ENCODE data around the gene CASQ2.
A peak's percentile ranks its signal among the peaks of the same experiment; 100 is the strongest.
"Not testable (repeated sequence)": the region's sequence is repeated elsewhere in the genome, so short reads cannot be mapped to it uniquely, and the experiment has no call there.

CASQ2 gene

GRCh38 chr1:115768549-115768948 lies at the start of gene CASQ2:
CASQ2 (minus strand) TSS chr1:115768714; CDS start chr1:115768541, 173 bp downstream.
- DNase-seq: no peak

DNA sequence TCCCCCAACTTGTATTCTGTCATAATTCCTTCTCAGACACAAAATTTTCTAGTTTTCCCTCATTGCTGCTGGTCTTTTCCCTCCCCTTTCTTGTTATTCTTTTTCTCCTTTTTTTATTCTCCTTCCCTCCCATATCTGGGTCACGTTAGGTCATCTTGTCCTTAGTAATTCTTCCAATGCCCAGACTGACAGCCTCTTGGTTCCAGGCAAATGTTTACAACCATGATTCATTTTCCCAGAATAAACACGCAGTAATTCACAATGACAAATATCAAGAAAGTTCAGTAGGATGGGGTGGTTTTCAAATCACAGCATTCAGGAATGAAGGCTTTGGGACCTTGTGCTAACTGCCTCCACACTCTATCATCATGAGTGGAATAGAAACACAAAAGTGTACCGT lies 47.2 kb upstream of the CASQ2 start:
- DNase-seq: no peak

DNA sequence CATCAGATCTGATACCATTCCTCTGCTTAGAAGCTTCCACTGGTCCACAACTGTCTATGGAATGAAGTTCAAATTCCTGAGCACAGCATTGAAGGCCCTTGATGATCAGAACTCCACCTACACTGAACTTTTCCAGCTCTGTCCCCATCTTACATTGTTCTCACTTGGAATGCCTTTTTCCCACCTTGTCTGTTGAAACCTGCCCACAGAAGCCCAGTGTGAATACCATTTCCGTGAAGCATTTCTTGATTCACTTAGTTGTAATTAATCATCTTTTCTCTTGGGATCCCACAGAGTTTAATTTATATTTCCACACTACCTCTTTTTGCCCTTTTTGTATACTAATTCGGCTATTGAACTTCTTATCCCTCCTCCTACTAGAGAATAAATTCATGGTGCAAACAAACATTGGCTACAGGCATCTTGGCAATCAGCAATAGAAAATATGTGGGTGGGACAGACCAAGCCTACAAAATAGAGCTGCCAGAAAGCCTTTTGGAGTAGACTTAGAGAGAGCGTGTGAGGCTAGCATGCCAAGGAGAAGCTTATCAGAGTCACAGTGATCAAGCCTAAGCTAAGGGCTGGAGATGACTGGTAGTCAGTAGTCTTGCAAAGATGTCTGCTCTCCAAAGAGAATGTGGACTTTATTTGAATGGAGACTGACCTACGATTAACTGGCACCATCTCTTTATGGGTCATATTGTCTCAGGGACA lies 46.3 kb upstream of the CASQ2 start:
- DNase-seq: no peak

- DNase-seq: no peak
Measured at GRCh38 chr1:115813727-115814126, 45.2 kb upstream of the CASQ2 start.

DNA sequence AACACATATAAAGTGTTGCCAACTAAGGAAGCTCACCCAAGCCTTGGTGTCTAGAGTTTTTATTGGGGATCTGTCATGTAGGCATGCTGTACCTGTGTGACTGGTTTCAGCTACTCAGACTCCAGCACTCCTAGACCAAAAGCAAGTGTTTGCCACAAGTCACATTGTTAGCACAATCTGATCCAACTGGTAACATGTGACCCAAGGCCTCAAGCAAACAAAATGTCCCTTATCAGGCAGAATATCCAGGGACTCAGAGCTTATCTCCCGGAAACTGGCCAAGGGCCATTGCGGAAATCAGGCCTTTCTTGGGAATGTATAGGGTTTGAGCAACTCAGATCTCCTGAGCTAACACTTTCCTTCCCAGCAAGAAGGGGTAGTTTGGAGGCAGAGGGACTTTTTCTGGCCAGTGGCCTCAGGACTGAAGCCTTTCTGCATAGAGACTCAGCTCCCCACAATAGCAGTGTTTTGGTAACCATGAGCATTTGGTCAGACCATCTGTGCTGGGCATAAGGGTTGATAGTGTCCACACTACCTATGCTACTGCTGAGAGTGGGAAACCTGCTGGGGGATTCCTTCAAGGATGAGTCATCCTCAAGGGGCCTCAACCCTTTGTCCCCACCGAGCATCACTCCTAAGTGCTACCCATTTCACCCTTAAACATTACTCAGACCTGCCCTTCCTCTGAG lies 42.8 kb upstream of the CASQ2 start:
- no peak for DNase-seq

- DNase-seq: no peak
Measured at GRCh38 chr1:115810609-115811008, 42.1 kb upstream of the CASQ2 start.

GRCh38 chr1:115809847-115810246 lies 41.3 kb upstream of the CASQ2 start:
- DNase-seq: no peak

GRCh38 chr1:115809076-115809475 lies 40.6 kb upstream of the CASQ2 start:
- no peak for DNase-seq

DNA sequence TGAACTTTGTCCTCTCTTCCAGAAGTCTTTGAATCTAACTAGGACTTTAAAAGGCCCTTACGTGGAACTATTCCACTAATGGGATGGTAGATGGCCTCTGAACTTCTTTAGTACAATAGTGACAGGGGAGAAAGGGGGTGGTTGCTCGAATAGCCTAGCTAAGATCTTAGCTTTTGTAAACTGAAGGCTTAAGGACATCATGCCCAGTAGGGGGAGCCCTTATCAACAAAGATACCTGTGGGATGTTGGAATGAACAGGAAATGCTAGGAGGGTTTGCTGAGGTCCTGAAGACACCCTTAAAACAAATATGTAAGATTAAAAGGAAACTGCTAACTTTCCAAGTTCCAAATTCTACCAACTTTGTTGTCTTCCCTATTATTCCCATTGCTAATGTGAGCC lies 39.2 kb upstream of the CASQ2 start:
- DNase-seq: peak; percentile 46

DNA sequence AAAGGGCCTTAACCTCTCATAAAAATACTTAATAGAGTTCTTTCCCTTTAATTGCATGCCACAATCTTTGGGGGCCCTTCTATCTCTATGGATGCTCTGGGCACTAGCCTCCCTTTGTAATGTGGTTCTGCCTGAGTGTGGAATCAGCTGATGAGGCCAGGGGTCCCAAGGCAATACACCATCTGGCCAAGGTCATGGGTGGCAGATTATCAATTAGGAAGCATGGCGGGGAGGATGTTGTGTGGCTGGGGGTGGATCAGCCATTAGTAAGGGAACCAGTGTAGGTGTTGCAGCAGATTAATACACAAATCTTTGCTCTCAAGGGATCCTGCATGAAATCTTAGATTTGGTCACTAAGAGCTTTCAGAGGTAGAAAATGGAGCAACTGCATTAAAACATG lies 37.1 kb upstream of the CASQ2 start:
- DNase-seq: no peak

DNA sequence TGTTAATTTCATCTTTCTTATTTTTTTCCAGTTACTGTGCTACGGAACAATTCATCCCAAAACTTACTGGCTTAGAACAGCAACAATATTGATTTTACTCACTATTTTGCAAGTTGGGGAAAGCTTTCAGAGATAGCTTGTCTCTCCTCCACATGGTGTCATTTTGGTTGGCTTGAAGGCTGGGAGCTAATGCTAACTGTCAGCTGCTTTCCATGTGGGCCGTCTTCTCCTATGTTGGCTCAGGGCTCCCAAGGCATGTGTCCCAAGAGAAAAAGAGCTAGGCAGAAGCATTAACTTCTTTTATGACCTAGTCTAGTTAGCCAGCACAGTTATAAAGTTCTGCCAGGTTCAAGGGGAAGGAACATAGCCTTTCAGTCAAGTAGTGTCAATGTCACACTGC lies 33.9 kb upstream of the CASQ2 start:
- DNase-seq: no peak

DNA sequence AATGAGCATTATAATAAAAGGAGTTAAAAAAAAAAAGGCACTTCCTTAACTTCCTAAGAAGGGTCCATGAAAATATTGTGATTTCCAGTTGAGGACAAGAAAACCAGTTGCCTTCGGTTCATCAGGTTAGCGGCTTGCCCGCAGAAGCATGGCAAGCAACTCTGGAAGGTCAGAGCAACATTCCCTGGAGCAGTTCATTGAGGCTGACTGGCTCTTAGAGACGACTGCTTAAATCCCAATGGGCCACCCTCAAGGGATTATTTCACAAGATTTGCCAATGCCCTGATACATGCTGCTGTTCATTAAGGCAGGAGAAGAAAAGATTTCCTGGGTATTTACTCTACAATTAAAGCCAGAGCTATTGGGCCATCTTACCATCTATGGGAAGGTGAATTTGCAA lies 29.0 kb upstream of the CASQ2 start:
- no peak for DNase-seq

- DNase-seq: no peak
Measured at GRCh38 chr1:115796897-115797296, 28.4 kb upstream of the CASQ2 start.

DNA sequence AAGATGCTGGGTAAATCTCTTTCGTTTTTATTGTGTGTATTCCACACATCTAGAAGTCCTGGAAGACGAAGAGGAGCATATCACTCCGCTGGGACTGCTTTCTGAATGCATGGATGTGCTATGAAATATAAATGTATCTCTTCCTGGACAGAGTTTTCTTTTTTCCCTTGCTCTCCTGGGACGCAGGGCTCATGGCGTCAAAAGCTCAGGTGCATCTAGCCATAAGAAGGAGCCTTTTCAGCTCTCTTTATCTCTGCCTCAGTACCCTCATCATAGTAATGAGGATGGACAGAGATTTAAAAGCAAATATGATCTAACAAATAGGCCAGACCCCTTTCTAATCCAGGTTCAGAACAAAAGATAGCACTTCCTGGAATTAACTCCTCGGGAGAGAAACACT lies 27.5 kb upstream of the CASQ2 start:
- DNase-seq: no peak

DNA sequence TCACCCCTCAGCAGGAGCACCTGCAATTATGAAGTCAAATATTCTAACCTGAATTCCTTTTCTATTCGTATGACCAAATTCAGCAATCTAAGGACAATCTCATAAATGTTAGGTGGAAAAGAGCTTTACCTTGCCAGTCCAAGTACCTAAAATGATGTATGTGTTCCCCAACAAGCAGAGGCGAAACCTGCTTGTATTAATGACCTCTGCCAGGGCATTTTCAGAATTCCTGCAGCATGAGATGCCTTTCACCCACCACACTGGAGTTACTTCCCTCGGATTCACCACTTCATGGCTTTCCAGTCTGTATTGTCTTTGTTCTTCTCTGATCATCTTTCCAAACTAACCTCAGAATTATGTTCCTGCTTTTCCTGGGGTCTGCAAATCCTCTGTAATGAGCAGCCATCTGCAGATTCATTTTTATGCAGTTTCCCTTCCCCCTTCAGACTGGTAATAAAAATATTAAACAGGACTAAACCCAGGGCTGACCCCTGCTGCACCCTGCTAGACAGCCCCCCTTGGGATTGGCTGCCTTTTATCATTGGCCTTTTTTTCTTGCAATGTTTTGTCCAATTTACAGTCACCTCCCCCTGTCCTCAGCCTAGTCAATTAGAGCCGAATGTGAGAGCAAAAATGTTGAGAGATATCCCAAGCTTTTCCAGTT lies 26.6 kb upstream of the CASQ2 start:
- DNase-seq: no peak

GRCh38 chr1:115793162-115793561 lies 24.6 kb upstream of the CASQ2 start:
- DNase-seq: no peak

- no peak for DNase-seq
Measured at GRCh38 chr1:115791816-115792215, 23.3 kb upstream of the CASQ2 start.

DNA sequence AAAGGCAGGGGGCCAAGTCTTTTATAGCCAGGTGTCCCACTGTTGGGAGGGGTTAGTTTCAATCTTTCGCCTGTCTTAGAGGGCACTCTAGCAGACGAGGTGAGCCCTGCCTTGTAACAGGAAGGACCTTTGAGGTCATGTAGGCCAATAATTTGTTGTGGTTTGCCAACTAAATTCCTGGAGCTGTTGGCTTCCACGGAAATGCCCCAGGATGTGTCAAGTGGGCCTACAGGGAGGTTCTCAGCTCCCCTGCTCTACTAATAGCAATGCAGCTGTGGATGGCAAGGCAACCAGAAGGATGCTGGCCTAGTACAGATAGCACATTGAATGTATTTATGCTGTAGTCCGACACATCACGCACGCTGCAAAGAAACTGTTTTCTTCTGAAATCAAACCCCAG lies 22.3 kb upstream of the CASQ2 start:
- DNase-seq: no peak

GRCh38 chr1:115790356-115790755 lies 21.8 kb upstream of the CASQ2 start:
- no peak for DNase-seq

- DNase-seq: no peak
Measured at GRCh38 chr1:115783311-115783710, 14.8 kb upstream of the CASQ2 start.

DNA sequence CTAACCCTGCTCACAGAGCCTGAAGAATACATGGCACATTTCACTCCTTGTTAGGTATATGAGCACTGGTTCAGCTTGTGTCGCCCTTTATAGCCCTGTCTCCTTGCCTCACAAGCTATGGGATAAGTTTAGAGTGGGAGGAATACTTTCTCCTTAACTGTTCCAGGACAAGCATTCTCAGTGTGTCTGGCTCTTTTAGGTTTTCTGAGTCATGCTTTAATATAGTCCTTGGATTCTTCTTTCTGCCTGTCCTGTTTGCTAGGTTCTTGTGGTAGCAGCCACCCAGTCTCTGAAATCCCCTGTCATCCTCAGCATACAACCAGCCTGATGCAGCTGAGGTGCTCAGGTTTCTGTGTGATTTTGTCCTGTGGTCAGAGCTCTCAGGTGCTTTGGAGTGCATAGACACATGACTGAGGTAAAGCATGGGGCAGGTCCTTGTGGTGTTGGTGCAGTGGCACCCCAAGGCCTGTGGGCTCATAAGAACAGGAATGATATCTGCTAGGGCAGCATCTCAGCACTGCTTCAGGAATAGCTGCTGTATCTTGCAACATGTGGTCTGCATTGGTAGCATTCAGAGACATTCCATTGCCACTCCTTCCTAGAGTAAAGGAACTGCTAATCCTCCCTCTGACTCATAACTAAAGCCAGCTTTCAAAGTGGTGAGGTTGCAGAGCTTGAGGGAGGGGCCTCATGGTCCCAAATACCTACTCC lies 14.2 kb upstream of the CASQ2 start:
- no peak for DNase-seq

DNA sequence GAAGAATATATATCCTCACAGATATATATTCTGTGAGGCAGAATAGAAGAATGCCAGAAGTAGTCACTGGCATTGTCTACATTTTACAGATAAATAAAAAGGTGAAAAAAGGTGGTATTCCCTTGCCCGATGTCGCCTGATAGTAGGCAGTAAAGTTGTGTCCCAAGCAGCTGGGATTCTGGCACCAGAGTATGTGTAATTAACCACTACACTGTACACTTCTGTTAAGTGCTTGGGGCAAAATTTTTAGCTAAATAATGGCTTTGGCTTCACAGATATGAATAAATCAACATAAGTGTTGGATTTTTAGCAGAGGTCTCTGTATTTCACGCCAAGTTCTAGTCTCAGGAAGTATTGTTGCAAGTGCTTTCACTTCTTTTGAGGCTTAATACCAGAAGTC lies 13.3 kb upstream of the CASQ2 start:
- DNase-seq: no peak

- DNase-seq: no peak
Measured at GRCh38 chr1:115781343-115781742, 12.8 kb upstream of the CASQ2 start.

DNA sequence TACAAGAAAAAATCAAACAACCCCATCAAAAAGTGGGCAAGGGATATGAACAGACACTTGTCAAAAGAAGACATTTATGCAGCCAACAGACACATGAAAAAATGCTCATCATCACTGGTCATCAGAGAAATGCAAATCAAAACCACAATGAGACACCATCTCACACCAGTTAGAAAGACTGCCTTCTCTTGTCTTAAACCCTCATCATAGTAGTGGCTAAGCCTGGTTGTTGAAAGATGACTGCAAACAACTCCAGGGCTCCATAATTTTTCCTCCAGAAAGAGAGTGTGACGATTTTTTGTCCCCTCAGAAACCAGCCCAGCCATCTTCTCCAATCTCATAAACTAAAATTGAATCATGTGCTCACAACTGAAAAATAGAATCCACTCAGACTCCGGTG lies 12.1 kb upstream of the CASQ2 start:
- not testable (repeated sequence) for DNase-seq

All from CD4-positive, alpha-beta T cell treated with Interleukin-4 for 4 hours (primary cell).